Measurements from ENCODE around the gene CGRRF1. TPM values are rescaled to one million over a fixed set of nuclear protein-coding genes. Genes with fewer than 3 reads are reported as not detected.

Gene CGRRF1
- total RNA-seq, 1 experiment from 2014 or later = 11.2 TPM

- CTCF ChIA-PET = no interaction called here
- peak; percentile 92 for DNase-seq (ENCODE audit: low spot score)
These were observed 19.1 kb upstream of the CGRRF1 start for GRCh38 chr14:54490445-54491175.

GRCh38 chr14:54493293-54493692 is 16.4 kb upstream of the CGRRF1 start:
- DNase-seq (ENCODE audit: low spot score) = no peak
- BruUV-seq (replicated peaks) = no TSS peak

More at GRCh38 chr14:54490445-54491175, 19.1 kb upstream of the CGRRF1 start:
- BruUV-seq (replicated peaks) = no TSS peak
- TF ChIP-seq EZH2 (IDR thresholded peaks at IDR 0.05; ENCODE audit: borderline replicate concordance, low read depth, low read length, poor library complexity, severe bottlenecking) (no peak), CTCF (conservative IDR thresholded peaks at IDR 0.05; ENCODE audit: low read depth, low read length) (no peak)
- no peaks in the 10 kb centered on the region for H3K27me3 ChIP-seq (replicated peaks; ENCODE audit: insufficient read depth, low read depth, low read length, poor library complexity)
- peak overlapping the region; percentile 94 for H3K27ac ChIP-seq (ENCODE audit: low read depth, low read length, poor library complexity, severe bottlenecking)
- POLR2A ChIA-PET (ENCODE audit: low non-redundant PET) = no interaction called here
- intact Hi-C loops (cut with micrococcal nuclease; ENCODE audit: unreplicated experiment) = no loop called here
- H3K9me3 ChIP-seq (ENCODE audit: low read depth, low read length, poor library complexity, severe bottlenecking) = no peaks in the 10 kb centered on the region
- H3K4me3 ChIP-seq (ENCODE audit: low read depth, low read length, poor library complexity, severe bottlenecking) = no peak overlapping the region
- H3K4me1 ChIP-seq (ENCODE audit: insufficient read depth, low read length, poor library complexity, severe bottlenecking) = peaks cover 32% of the 10 kb centered on the region
- H3K36me3 ChIP-seq (ENCODE audit: insufficient read depth, low read length, poor library complexity, severe bottlenecking) = peaks cover 4% of the 10 kb centered on the region

GRCh38 chr14:54497224-54497623 is 12.5 kb upstream of the CGRRF1 start:
- H3K36me3 ChIP-seq (ENCODE audit: insufficient read depth, low read length, poor library complexity, severe bottlenecking) = no peaks in the 10 kb centered on the region
- H3K27ac ChIP-seq (ENCODE audit: low read depth, low read length, poor library complexity, severe bottlenecking) = no peak overlapping the region
- BruUV-seq (replicated peaks) = no TSS peak
- H3K4me3 ChIP-seq (ENCODE audit: low read depth, low read length, poor library complexity, severe bottlenecking) = no peak overlapping the region
- DNase-seq (ENCODE audit: low spot score) = no peak
- H3K9me3 ChIP-seq (ENCODE audit: low read depth, low read length, poor library complexity, severe bottlenecking) = no peaks in the 10 kb centered on the region
- H3K27me3 ChIP-seq (replicated peaks; ENCODE audit: insufficient read depth, low read depth, low read length, poor library complexity) = no peaks in the 10 kb centered on the region
- ChIA-PET CTCF (no interaction called here), POLR2A (ENCODE audit: low non-redundant PET) (no interaction called here)
- H3K4me1 ChIP-seq (ENCODE audit: insufficient read depth, low read length, poor library complexity, severe bottlenecking) = peaks cover 12% of the 10 kb centered on the region
- TF ChIP-seq EZH2 (IDR thresholded peaks at IDR 0.05; ENCODE audit: borderline replicate concordance, low read depth, low read length, poor library complexity, severe bottlenecking) (no peak), CTCF (conservative IDR thresholded peaks at IDR 0.05; ENCODE audit: low read depth, low read length) (no peak)
- intact Hi-C loops (cut with micrococcal nuclease; ENCODE audit: unreplicated experiment) = no loop called here

More at GRCh38 chr14:54493293-54493692, 16.4 kb upstream of the CGRRF1 start:
- ChIA-PET POLR2A (ENCODE audit: low non-redundant PET) (no interaction called here), CTCF (interaction anchor here (0.7 kb wide), 2 partner anchors 26 to 287 kb away, joined by 5 to 6 read pairs; no protein-coding TSS in a partner anchor)
- intact Hi-C loops (cut with micrococcal nuclease; ENCODE audit: unreplicated experiment) = no loop called here
- peaks cover 32% of the 10 kb centered on the region for H3K4me1 ChIP-seq (ENCODE audit: insufficient read depth, low read length, poor library complexity, severe bottlenecking)
- H3K27me3 ChIP-seq (replicated peaks; ENCODE audit: insufficient read depth, low read depth, low read length, poor library complexity) = no peaks in the 10 kb centered on the region
- H3K4me3 ChIP-seq (ENCODE audit: low read depth, low read length, poor library complexity, severe bottlenecking) = no peak overlapping the region
- peak; percentile 41; the same call in 1 of the 2 replicates for TF ChIP-seq CTCF (conservative IDR thresholded peaks at IDR 0.05; ENCODE audit: low read depth, low read length)
- no peak for TF ChIP-seq EZH2 (IDR thresholded peaks at IDR 0.05; ENCODE audit: borderline replicate concordance, low read depth, low read length, poor library complexity, severe bottlenecking)
- no peak overlapping the region for H3K27ac ChIP-seq (ENCODE audit: low read depth, low read length, poor library complexity, severe bottlenecking)
- H3K36me3 ChIP-seq (ENCODE audit: insufficient read depth, low read length, poor library complexity, severe bottlenecking) = no peaks in the 10 kb centered on the region
- H3K9me3 ChIP-seq (ENCODE audit: low read depth, low read length, poor library complexity, severe bottlenecking) = no peaks in the 10 kb centered on the region

Data from A673 (cell line).